Measurements from ENCODE around the gene PLPPR5.

The PLPPR5 gene

GRCh38 chr1:98988904-98989555 is 15.6 kb downstream of the PLPPR5 start:
- no peak for FAIRE-seq
- DNase-seq (ENCODE audit: insufficient read length, low spot score): no peak
- TF ChIP-seq POLR2A (IDR thresholded peaks at IDR 0.05; ENCODE audit: low read depth, low read length): no peak

- no peak for FAIRE-seq
- no peak for DNase-seq (ENCODE audit: insufficient read length, low spot score)
- no peak for TF ChIP-seq POLR2A (IDR thresholded peaks at IDR 0.05; ENCODE audit: low read depth, low read length)
Observed at GRCh38 chr1:98985687-98986086, 19.0 kb downstream of the PLPPR5 start.

DNA sequence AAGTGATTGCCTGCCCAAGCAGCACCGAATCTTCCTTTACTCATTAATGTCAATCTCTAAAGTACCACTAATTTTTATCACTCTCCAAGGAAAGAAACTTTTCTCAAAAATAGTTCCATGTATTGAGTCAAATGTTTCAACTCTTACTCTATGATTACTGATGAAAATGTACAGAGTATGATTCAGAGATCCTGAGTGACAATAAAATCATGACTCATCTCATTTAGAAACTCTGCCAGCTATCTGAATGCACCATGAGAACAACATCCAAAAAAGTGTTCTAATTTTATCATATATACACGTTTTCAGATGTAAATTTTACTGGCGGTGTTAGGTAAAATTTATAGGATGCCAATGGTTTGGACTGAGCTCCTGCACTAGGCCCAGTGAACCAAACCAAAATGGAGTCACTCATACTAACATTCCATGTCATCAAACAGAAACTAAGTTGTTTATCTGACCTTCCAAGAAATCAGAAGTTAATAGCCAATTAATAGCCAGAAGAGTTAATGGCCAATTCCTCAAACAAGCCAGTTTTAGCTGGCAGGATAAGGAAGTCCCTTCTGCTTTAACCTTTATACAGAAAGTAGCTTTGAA is 22.6 kb downstream of the PLPPR5 start:
- DNase-seq (ENCODE audit: insufficient read length, low spot score): no peak
- no peak for FAIRE-seq
- TF ChIP-seq POLR2A (IDR thresholded peaks at IDR 0.05; ENCODE audit: low read depth, low read length): no peak

DNA sequence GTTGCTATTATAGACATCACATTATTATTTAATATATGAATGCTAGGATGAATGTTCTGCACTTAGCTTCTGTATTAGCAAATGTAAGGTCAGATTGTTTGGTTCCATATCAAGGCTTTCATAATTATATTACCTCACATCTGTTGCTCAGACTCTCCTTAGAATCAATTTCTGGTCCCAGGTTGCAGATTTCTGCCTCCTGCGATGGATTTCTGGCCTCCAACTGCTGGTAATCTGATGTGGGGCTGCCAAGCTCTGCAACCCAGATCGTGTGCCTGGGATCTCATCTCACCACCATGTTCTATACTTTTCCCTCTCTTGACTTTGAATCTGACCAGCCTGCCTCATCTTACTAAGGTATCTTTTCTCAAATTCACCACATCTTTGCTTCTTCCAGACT is 25.2 kb downstream of the PLPPR5 start:
- TF ChIP-seq POLR2A (IDR thresholded peaks at IDR 0.05; ENCODE audit: low read depth, low read length): no peak
- no peak for DNase-seq (ENCODE audit: insufficient read length, low spot score)
- no peak for FAIRE-seq

DNA sequence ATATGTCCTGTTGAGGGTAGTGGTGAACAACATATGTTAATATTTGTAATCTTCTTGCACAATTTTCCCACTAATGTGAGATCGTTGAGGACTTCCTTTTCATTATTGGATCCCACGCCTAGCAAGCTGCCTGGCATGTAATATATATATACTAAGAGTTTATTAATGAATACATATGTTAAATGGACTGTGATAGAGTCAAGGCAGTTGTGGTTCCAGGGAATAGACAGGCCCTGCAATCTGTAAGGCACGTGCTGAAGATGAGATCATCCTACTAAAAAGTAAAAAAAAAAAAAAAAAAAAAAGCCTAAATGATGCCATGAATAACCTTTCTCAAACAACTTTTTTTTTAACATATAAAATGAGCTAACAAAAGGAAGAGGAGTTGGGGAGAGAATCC is 28.9 kb downstream of the PLPPR5 start:
- no peak for FAIRE-seq
- TF ChIP-seq POLR2A (IDR thresholded peaks at IDR 0.05; ENCODE audit: low read depth, low read length): no peak
- no peak for DNase-seq (ENCODE audit: insufficient read length, low spot score)

GRCh38 chr1:98975113-98975512 is 29.5 kb downstream of the PLPPR5 start:
- FAIRE-seq: no peak
- no peak for TF ChIP-seq POLR2A (IDR thresholded peaks at IDR 0.05; ENCODE audit: low read depth, low read length)

DNA sequence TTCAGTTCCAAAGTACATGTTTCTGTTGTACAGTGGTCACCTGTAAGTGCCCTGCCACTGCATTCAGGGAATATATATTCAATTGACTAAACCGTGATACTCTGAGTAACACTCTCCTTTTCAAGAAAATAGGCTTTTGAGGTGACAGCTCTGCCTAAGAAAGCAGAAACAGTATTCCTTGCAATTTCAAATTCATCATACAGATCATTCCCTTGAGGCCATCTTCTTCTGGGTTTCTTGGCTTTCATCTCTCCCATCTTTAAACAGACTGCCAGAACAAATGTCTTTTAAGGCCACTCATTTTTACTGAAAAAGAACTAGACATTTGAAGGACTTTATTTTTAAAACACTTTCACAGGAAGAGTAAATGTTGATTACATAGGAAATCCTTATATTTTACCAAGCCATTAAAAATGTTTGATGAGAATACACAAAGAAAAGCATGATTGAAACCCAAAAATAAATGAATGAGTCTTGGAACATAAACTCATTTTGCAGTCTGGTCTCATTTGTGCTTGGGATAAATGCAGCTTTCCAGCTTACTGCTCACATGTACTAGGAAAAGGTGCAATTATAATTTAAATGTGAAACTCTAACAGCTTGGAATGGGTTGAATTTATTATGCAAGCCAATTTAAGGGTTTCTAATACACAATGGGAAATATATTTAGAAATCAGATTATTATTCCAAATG is 34.7 kb downstream of the PLPPR5 start:
- no peak for DNase-seq (ENCODE audit: insufficient read length, low spot score)
- FAIRE-seq: no peak
- TF ChIP-seq POLR2A (IDR thresholded peaks at IDR 0.05; ENCODE audit: low read depth, low read length): no peak

More at GRCh38 chr1:98975113-98975512, 29.5 kb downstream of the PLPPR5 start:
- DNase-seq (ENCODE audit: insufficient read length, low spot score): no peak

DNA sequence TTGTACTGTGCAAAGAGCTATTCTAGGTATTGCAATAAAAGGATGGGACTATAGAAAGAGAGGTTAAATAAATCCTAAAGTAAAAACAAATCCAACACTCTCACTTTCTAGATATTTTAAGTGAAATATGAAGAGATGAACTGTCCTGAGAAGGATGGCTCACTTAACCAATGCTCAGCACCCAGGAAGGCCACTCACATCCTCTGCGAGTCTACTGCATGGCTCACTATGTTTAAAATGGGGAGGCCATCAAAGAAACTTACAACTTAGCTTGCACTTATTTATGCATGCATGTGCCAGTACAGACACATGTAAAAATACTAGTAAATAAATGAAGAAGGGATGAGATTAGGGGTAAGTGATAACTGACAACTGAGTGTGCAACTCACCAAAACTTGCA is 37.5 kb downstream of the PLPPR5 start:
- TF ChIP-seq POLR2A (IDR thresholded peaks at IDR 0.05; ENCODE audit: low read depth, low read length): no peak
- no peak for DNase-seq (ENCODE audit: insufficient read length, low spot score)
- no peak for FAIRE-seq

DNA sequence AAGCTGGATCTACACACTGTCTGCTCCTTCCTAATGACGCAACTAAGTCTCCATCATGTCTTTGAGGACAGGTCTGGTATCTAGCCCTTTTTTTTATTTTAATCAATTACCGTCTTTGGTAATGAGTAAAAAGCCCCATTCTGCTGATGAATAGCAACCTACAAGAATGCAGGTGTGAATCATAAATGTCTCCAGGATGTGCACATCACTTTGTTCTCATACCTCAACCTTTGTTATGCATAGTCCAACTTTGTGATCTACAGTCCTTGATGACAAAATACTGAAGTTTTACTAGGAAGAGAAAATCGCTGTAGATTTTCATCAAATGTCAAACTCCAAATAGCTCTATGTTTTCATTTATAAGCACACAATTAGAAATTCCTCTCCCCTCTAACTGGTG is 39.3 kb downstream of the PLPPR5 start:
- DNase-seq (ENCODE audit: insufficient read length, low spot score) (no peak), FAIRE-seq (no peak)
- no peak for TF ChIP-seq POLR2A (IDR thresholded peaks at IDR 0.05; ENCODE audit: low read depth, low read length)

DNA sequence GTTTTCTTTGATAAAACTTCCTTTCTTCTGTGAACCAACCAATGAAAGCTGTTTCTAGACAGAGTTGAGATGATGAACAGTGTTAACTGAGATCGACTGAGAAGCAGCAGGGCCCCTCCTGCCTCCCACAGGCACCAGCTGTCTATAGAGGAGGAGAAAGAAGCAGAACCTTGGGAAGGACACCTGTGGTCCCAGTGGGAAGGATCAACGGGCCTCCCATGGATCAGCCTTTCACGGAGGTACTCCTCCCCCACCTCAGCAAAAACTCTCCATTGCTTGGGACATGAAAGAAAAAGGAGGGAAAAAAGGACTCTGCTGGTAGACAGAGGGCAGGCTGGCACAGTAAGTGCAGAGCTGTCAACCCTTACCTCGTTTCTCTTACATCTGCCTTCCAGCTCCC is 40.5 kb downstream of the PLPPR5 start:
- DNase-seq (ENCODE audit: insufficient read length, low spot score): no peak
- no peak for TF ChIP-seq POLR2A (IDR thresholded peaks at IDR 0.05; ENCODE audit: low read depth, low read length)
- no peak for FAIRE-seq

DNA sequence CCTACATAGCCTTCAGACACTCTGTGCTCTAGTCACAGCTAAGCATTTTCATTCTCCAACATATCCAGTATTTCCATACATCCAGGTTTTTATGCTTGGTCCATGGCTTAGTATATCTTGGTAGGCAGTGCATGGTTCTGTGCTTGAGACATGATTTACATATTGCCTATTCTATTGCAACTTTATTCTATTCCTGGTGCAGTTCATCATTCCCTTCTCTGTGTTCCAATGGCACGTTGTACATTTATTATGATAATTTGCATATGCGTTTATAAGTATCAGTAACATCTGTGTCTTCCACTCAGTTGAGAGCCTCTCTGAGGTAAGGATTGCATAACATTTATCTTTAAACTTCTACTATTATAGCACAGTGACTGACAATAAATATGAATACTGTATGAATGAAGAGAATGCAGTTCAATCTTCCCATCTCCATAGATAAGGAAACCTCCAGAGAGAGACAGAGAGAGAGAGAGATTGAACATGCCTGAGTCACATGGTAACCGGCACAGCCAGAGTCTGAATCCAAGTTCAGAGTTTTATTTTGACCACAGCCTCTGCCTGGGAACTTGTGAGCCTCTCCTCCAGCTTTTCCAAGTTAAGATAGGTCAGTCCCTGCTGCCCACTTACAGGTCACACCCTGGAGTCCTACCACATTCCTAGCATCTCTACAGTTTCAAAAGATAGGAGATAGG is 41.5 kb downstream of the PLPPR5 start:
- DNase-seq (ENCODE audit: insufficient read length, low spot score): no peak
- no peak for FAIRE-seq
- TF ChIP-seq POLR2A (IDR thresholded peaks at IDR 0.05; ENCODE audit: low read depth, low read length): no peak

DNA sequence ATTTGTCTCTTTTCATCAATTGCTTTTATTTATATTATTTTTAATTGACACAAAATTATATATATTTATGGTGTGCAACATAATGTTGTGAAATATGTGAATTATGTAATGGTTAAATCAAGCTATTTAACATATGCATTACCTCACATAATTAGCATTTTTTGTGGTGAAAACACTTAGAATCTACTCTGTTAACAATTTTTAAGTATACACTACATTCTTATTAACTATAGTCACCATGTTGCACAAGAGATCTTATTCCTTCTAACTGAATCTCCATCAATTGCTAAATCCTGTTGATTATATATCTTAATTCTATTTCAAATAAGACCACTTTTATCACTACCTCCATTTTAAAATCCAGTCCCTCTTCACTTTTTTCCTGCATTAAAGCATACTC is 42.5 kb downstream of the PLPPR5 start:
- FAIRE-seq (no peak), DNase-seq (ENCODE audit: insufficient read length, low spot score) (no peak)
- no peak for TF ChIP-seq POLR2A (IDR thresholded peaks at IDR 0.05; ENCODE audit: low read depth, low read length)

- no peak for DNase-seq (ENCODE audit: insufficient read length, low spot score)
- no peak for FAIRE-seq
- TF ChIP-seq POLR2A (IDR thresholded peaks at IDR 0.05; ENCODE audit: low read depth, low read length): no peak
Observed at GRCh38 chr1:98949621-98950020, 55.0 kb downstream of the PLPPR5 start.

DNA sequence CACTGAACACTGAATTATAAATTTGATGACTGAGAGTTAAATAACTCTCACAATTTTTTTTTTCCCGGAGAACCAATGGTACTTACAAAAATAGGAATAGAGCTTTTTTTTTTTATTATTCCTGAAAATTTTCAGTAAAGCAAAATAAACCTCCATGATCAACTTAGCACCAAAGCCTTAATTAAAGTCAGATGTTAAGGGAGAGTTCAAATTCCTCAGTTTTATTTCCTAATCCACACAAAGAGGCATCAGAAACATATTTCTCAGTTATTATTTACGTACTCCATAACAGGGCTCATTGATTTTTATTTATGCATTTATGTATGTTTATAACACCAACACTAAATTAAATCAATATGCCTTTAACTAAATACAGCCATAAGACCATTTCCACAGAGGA is 55.5 kb downstream of the PLPPR5 start:
- FAIRE-seq (no peak), DNase-seq (ENCODE audit: insufficient read length, low spot score) (no peak)
- TF ChIP-seq POLR2A (IDR thresholded peaks at IDR 0.05; ENCODE audit: low read depth, low read length): no peak

Measured in H54 (cell line).